ENCODE data around the gene SYT11.
A peak's percentile ranks its signal among the peaks of the same experiment; 100 is the strongest.

Gene SYT11

DNA sequence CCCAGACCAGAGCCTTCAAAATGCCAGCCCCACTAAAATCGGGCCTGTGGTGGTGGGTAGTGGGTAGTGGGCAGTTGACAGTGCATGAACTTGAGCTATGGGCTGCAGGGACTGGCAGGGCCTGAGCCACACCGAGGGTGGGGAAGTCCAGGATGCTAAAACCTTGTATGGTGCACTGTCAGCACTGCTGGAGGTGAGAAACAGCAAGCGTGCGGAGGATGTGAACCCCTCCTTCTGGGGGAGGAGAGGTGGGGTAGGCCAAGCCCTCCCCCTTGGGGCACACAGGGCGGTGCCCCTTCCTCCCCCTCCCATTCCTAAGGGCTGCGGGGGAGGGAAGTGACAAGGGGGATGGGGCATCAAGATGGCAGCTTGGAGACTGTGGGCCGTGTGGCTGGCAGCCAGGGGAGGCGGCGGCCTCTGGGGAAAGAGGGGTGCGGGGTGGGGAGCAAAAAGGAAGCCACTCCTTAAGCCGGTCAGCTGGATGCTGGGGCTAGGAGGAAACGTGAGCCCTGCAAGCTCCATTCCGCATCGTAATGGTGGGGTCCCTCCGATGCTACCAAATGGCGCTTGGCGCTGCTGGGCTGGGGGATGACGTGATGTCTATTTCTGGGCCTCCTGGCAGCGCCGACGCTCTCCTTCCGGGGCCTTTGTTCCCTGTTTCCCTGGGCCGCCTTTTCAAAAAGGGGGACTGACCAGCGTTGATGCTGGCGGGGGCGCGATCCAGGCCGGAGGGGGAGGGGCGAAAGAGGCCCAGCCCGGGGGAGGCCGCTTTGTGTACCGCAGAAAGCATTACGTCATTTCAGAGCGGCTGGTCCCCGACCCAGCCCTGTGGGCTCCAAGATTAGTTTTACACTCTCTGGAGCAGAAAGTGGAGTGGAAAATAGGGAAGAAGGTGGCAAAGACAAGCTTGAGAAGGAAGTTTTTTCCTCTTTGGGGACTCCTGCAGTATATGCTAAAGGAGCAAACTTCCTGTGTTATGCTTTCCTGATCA lies 809 bp downstream of the SYT11 start:
- in situ Hi-C loops (cut with HindIII; ENCODE audit: low sequenced_read_pairs) = no loop called here
- peak overlapping the region; percentile 45 for H3K4me3 ChIP-seq (ENCODE audit: low read depth, low read length)
- TF ChIP-seq, protein P1, sequence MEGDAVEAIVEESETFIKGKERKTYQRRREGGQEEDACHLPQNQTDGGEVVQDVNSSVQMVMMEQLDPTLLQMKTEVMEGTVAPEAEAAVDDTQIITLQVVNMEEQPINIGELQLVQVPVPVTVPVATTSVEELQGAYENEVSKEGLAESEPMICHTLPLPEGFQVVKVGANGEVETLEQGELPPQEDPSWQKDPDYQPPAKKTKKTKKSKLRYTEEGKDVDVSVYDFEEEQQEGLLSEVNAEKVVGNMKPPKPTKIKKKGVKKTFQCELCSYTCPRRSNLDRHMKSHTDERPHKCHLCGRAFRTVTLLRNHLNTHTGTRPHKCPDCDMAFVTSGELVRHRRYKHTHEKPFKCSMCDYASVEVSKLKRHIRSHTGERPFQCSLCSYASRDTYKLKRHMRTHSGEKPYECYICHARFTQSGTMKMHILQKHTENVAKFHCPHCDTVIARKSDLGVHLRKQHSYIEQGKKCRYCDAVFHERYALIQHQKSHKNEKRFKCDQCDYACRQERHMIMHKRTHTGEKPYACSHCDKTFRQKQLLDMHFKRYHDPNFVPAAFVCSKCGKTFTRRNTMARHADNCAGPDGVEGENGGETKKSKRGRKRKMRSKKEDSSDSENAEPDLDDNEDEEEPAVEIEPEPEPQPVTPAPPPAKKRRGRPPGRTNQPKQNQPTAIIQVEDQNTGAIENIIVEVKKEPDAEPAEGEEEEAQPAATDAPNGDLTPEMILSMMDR (IDR thresholded peaks at IDR 0.05; ENCODE audit: low read depth, low read length, missing control alignments) = no peak
- DNase-seq (ENCODE audit: low read depth) = peak; percentile 59

DNA sequence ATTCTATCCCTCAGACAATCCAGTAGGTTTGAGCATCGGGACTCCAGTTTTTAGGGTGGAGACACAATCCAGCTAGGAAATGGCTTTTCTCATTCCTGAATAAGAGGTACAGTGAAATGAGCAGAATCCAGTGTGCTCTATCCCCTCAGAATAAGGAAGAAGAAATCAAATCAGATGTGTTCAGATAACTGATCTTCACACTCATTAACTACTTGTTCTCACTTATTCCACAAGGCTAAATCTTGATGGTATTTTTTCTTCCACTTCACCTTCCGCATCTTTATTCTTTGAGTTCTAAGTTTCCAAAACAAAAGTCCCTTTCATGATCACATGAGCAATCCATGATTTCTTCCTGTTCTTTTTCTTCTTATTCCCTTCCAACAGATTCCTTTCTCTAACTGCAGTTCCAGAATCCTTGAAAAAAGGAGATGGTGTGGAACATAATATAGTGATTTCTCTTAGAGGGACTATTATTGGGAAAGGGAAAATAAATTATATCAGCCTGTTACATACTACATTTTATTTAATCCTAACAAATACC lies 1.7 kb downstream of the SYT11 start:
- TF ChIP-seq, protein P1 (IDR thresholded peaks at IDR 0.05; ENCODE audit: low read depth, low read length, missing control alignments) = no peak
- in situ Hi-C loops (cut with HindIII; ENCODE audit: low sequenced_read_pairs) = no loop called here
- no peak for DNase-seq (ENCODE audit: low read depth)
- peak overlapping the region; percentile 45 for H3K4me3 ChIP-seq (ENCODE audit: low read depth, low read length)

GRCh38 chr1:155861896-155862295 lies 2.5 kb downstream of the SYT11 start:
- TF ChIP-seq, protein P1 (IDR thresholded peaks at IDR 0.05; ENCODE audit: low read depth, low read length, missing control alignments) = no peak
- DNase-seq (ENCODE audit: low read depth) = no peak
- in situ Hi-C loops (cut with HindIII; ENCODE audit: low sequenced_read_pairs) = no loop called here
- H3K4me3 ChIP-seq (ENCODE audit: low read depth, low read length) = no peak overlapping the region

DNA sequence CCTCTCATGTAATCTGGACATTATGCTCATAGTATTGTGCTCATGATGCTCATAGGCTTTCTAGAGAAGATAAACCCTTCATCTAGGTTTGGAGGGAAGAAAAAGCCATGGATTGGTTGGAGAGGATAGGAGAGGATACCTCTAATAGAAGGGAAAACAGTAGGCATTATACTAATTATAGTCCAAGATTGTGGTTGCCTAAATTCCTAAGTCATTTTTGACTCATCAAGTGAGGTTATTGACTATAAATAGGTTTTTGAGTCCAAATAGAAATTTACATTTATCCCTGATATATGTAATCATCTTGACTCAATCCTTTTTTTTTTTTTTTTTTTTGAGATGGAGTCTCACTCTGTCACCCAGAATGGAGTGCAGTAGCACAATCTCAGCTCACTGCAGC lies 5.0 kb downstream of the SYT11 start:
- in situ Hi-C loops (cut with HindIII; ENCODE audit: low sequenced_read_pairs) = no loop called here
- H3K4me3 ChIP-seq (ENCODE audit: low read depth, low read length) = no peak overlapping the region

DNA sequence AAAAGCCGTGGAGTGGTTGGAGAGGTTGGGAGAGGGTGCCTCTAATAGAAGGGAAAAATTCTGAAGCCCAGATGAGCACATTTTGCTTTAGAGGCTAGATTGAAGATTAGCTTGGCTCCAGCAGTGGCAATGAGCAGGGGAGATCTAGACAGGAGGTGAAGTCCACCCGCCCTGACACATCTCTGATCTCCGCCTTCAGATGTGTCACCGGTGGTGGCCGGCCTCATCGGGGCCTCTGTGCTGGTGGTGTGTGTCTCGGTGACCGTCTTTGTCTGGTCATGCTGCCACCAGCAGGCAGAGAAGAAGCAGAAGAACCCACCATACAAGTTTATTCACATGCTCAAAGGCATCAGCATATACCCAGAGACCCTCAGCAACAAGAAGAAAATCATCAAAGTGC lies 8.4 kb downstream of the SYT11 start:
- no peak overlapping the region for H3K4me3 ChIP-seq (ENCODE audit: low read depth, low read length)
- in situ Hi-C loops (cut with HindIII; ENCODE audit: low sequenced_read_pairs) = no loop called here
- DNase-seq (ENCODE audit: low read depth) = no peak
- TF ChIP-seq, protein P1 (IDR thresholded peaks at IDR 0.05; ENCODE audit: low read depth, low read length, missing control alignments) = no peak

More for the DNA sequence above, 5.0 kb downstream of the SYT11 start:
- DNase-seq (ENCODE audit: low read depth) = no peak
- TF ChIP-seq, protein P1 (IDR thresholded peaks at IDR 0.05; ENCODE audit: low read depth, low read length, missing control alignments) = no peak

DNA sequence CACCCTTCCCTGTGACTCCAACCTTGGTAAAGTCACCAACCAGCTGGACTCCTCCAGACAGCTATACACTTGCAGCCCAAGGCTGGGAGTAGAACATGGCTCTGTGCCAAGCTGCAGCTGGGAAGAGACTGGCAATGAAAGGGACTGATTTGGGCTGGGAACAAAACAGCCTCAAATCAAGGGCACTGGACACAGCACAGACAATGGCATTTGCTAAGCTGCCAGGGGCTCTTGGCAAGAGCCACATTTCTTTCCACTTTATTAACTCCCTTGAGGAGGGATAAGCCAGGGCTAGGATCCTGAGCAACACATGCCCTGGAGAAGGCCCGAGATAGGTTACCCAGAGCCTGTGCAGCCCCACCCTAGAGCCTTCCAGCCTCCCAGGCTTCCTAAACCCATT lies 12.0 kb downstream of the SYT11 start:
- TF ChIP-seq, protein P1 (IDR thresholded peaks at IDR 0.05; ENCODE audit: low read depth, low read length, missing control alignments) = no peak
- H3K4me3 ChIP-seq (ENCODE audit: low read depth, low read length) = no peak overlapping the region
- DNase-seq (ENCODE audit: low read depth) = no peak
- in situ Hi-C loops (cut with HindIII; ENCODE audit: low sequenced_read_pairs) = no loop called here

All from astrocyte of the cerebellum (primary cell).